ENCODE results near the gene TMEM183A.
"Not testable (repeated sequence)": the region's sequence is repeated elsewhere in the genome, so short reads cannot be mapped to it uniquely, and the experiment has no call there.

The TMEM183A gene

GRCh38 chr1:202972046-202972445 lies 35.1 kb upstream of the TMEM183A start:
- no peak for DNase-seq
- TF ChIP-seq POLR2A (IDR thresholded peaks at IDR 0.05; ENCODE audit: low read length) = no peak
- TF ChIP-seq GATA1 (IDR thresholded peaks at IDR 0.05; ENCODE audit: low read depth, low read length) = no peak

DNA sequence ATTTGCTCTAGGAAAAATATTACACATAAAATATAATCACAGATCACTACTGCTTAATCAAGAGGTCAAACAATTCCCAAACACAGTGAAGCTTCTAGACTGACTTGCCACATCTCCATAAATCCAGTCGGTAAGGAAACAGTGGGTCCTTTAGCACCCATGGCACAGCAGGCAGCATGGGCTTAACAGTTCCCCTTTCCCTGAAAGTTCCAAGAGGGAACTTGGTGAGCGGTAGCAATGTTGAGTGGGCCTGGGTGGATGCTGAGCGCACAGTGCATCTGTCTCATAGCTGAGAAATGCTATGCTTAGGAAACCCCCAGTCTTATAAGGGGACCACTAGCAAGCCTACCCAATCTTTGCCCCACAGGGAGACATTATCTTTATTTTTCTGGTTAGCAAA lies 32.3 kb upstream of the TMEM183A start:
- no peak for DNase-seq
- TF ChIP-seq GATA1 (IDR thresholded peaks at IDR 0.05; ENCODE audit: low read depth, low read length) (no peak), POLR2A (IDR thresholded peaks at IDR 0.05; ENCODE audit: low read length) (no peak)

DNA sequence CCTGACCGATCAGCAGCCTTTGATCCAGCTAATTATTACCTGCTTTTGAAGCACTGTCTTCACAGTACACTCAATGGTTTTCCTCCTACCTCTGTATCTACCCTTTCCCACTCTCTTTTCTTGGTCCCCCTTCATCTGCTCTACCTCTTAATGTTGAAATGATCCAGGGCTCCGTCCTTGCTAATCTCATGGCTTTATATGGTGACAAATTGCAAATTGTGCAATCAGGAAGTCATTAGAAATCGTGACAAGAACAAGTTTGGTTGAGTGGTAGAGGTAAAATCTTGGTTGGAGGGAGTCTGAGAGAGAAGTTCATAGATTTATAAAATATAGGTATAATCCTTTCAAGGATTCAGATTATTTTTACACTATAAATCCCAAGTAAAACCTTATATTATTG lies 30.5 kb upstream of the TMEM183A start:
- no peak for TF ChIP-seq GATA1 (IDR thresholded peaks at IDR 0.05; ENCODE audit: low read depth, low read length)
- TF ChIP-seq POLR2A (IDR thresholded peaks at IDR 0.05; ENCODE audit: low read length) = no peak
- no peak for DNase-seq

DNA sequence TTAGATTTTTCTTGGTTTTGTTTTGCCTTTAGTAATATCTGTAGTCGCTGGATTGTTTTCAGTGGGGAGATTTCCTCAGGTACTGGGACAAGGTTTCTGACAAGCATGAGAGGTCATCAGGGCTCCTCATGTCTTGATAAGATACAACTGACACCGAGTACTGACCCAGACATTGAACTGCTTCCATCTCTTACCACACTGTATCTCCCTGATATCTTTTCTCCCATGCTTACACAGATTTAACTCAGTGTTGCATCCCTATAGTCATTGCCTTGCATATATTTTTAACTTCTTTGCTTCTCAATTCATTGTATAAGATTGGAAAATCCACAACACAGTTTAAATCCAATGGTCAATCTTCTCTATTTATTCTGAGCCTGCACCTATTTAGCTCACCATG lies 27.7 kb upstream of the TMEM183A start:
- no peak for TF ChIP-seq POLR2A (IDR thresholded peaks at IDR 0.05; ENCODE audit: low read length)
- no peak for TF ChIP-seq GATA1 (IDR thresholded peaks at IDR 0.05; ENCODE audit: low read depth, low read length)
- DNase-seq = no peak

- DNase-seq = peak; percentile 66 to 84
- no peak for TF ChIP-seq POLR2A (IDR thresholded peaks at IDR 0.05; ENCODE audit: low read length)
- TF ChIP-seq GATA1 (IDR thresholded peaks at IDR 0.05; ENCODE audit: low read depth, low read length) = no peak
Observed at GRCh38 chr1:202981939-202982338, 25.2 kb upstream of the TMEM183A start.

- TF ChIP-seq GATA1 (IDR thresholded peaks at IDR 0.05; ENCODE audit: low read depth, low read length) (no peak), POLR2A (IDR thresholded peaks at IDR 0.05; ENCODE audit: low read length) (no peak)
- DNase-seq = peak in 1 of 2 experiments; percentile 41
Observed at GRCh38 chr1:202982715-202983430, 24.3 kb upstream of the TMEM183A start.

DNA sequence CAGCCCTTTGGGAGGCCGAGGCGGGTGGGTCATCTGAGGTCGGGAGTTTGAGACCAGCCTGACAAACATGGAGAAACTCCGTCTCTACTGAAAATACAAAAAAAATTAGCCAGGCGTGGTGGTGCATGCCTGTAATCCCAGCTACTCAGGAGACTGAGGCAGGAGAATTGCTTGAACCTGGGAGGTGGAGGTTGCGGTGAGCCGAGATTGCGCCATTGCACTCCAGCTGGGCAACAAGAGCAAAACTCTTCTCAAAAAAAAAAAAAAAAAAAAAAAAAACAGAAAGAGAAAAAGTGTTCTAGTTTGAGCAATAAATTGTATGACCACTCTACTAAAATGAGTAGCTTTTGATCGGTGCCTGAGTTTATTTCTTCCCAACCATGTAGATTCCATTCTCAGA lies 21.1 kb upstream of the TMEM183A start:
- DNase-seq = not testable (repeated sequence)

GRCh38 chr1:202987255-202987654 lies 19.9 kb upstream of the TMEM183A start:
- no peak for DNase-seq
- no peak for TF ChIP-seq POLR2A (IDR thresholded peaks at IDR 0.05; ENCODE audit: low read length)
- TF ChIP-seq GATA1 (IDR thresholded peaks at IDR 0.05; ENCODE audit: low read depth, low read length) = no peak

DNA sequence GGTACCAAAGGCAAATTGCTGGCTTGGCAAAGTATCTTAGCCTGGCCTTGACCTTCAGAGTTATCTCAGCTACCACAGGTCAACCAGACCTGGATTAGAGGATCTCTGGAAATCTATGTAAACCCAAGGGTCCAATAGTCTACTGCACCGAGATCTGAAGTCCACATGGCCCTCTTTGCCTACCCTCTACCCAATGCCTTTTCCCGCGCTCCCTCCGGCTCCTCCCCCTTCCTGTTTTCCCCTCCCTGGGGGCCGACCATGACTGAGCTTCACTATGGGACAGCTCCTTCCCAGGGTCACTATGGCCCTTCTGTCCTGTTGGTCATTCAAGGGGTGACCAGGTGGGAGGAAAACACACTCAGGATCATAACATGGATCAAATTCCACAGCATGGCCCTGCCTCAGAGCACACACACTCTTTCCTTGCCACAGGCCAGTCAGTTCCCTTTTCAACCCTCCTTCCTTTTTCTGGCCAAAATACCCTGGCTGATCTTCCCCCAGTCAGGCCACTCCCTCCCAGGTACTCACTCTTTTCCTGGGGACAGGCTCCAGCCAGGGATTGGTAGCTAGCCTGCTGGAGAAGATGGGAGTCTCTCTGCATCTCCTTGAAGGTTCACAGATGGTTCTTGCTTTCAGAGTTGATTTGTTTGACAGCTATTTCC lies 19.1 kb upstream of the TMEM183A start:
- TF ChIP-seq GATA1 (IDR thresholded peaks at IDR 0.05; ENCODE audit: low read depth, low read length) = no peak
- TF ChIP-seq POLR2A (IDR thresholded peaks at IDR 0.05; ENCODE audit: low read length) = no peak
- no peak for DNase-seq

- no peak for TF ChIP-seq GATA1 (IDR thresholded peaks at IDR 0.05; ENCODE audit: low read depth, low read length)
- no peak for TF ChIP-seq POLR2A (IDR thresholded peaks at IDR 0.05; ENCODE audit: low read length)
- DNase-seq = no peak
Observed at GRCh38 chr1:202989879-202990278, 17.3 kb upstream of the TMEM183A start.

- TF ChIP-seq GATA1 (IDR thresholded peaks at IDR 0.05; ENCODE audit: low read depth, low read length) = no peak
- no peak for TF ChIP-seq POLR2A (IDR thresholded peaks at IDR 0.05; ENCODE audit: low read length)
- no peak for DNase-seq
Observed at GRCh38 chr1:202991112-202991511, 16.1 kb upstream of the TMEM183A start.

DNA sequence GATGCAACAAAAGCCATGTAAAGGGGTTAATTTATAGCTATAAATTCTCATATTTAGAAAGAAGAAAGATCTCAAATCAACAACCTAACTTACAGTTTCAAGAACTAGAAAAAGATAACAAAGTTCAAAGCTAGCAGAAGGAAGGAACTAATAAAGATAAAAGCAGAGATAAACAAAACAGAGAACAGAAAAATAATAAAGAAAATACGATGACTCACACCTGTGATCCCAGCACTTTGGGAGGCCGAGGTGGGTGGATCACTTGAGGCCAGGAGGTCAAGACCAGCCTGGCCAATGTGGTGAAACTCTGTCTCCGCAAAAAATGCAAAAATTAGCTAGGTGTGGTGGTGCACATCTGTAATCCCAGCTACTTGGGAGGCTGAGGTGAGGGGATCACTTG lies 12.4 kb upstream of the TMEM183A start:
- no peak for DNase-seq
- no peak for TF ChIP-seq POLR2A (IDR thresholded peaks at IDR 0.05; ENCODE audit: low read length)
- TF ChIP-seq GATA1 (IDR thresholded peaks at IDR 0.05; ENCODE audit: low read depth, low read length) = no peak

DNA sequence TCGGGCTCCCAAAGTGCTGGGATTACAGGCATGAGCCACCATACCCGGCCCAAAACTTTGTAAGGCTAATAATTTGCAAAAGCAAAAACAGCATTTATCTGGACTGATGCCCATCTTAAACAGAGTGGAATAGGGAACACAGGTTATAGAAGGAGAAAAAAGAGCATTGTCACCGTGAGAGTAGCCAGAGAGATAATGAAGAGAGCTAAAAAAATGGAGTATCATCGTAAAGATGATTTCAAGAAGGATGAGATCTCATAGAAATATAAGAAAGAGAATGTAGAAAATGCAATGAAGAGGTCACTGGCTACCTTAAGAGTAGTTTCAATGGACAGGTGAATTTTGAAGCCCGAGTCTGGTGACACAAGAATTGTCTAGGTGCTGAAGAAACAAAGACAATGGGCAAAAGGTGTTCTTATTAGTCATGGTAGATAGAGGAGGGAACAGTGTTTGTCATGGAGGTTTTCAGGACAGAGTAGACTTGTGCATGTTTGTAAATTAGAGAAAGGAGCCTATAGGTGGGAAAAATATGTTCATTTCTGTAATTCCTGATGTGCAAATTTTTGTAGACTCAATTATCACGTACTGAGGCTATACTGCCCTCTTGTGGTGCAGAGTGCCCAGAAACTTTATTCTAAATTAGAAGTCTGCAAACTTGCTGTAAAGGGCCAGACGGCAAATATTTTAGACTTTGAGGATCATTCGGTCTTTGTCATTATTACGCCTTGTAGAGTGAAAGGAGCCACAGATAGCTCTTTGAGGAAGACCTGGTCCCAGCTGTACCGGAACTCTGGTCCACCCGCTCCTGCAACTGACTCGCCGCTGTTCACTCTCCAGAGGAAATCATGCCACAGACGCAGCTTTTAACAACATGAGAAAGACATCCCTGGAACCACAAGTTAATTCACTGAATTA lies 8.1 kb upstream of the TMEM183A start:
- TF ChIP-seq GATA1 (IDR thresholded peaks at IDR 0.05; ENCODE audit: low read depth, low read length) (no peak), POLR2A (IDR thresholded peaks at IDR 0.05; ENCODE audit: low read length) (no peak)
- DNase-seq = peak; percentile 78 to 87

- no peak for DNase-seq
- TF ChIP-seq POLR2A (IDR thresholded peaks at IDR 0.05; ENCODE audit: low read length) (no peak), GATA1 (IDR thresholded peaks at IDR 0.05; ENCODE audit: low read depth, low read length) (no peak)
Observed at GRCh38 chr1:203000217-203000944, 6.8 kb upstream of the TMEM183A start.

All from erythroblast (primary cell).